IMR-90 (cell line): ENCODE measurements around the gene CETN2. TPM values are rescaled to one million over a fixed set of nuclear protein-coding genes. Genes with fewer than 3 reads are reported as not detected.

Source experiments
- ATAC-seq: fragments of 200-7000 bp; cut with Tn5 transposase; 2 replicates; pipeline ENCODE4 v1.9.1; 2020; ENCODE audit warnings: low read depth, mild to moderate bottlenecking, moderate library complexity
- BruUV-seq: library from RNA; stranded (reverse); fragments of 400-500 nt; replicated peaks from 2 replicates; lab custom pipeline; 2021; lab: Mats Ljungman, UMichigan
- CTCF ChIA-PET: fragments of 300-600 bp; formaldehyde crosslinking; extraction: SDS; loops from one replicate; lab custom pipeline; 2021; ENCODE audit warnings: antibody characterized with exemption; lab: Yijun Ruan, JAX
- POLR2A ChIA-PET: fragments of 300-600 bp; sonication (Branson Sonifier 250); formaldehyde crosslinking; loops from one replicate; lab custom pipeline; 2022; ENCODE audit warnings: antibody characterized with exemption; ENCODE audit not compliant: unreplicated experiment; lab: Charles Lee
- DNase-seq: peaks from one replicate; pipeline ENCODE4 v3.0.0; 2013
- H2AFZ ChIP-seq: replicated peaks from 2 replicates; pipeline ENCODE3; 2013; ENCODE audit warnings: low read length, mild to moderate bottlenecking; ENCODE audit not compliant: poor library complexity
- H2AK5ac ChIP-seq: 2 replicates; pipeline ENCODE4 v1.6.1; 2013; ENCODE audit warnings: low read depth, low read length, inconsistent platforms
- H2AK9ac ChIP-seq: replicated peaks from 2 replicates; pipeline ENCODE3; 2013; ENCODE audit warnings: mild to moderate bottlenecking, low read depth, low read length, moderate library complexity; ENCODE audit not compliant: poor library complexity
- H2BK120ac ChIP-seq: 2 replicates; pipeline ENCODE4 v1.6.1; 2013; ENCODE audit warnings: low read depth, low read length, inconsistent platforms
- H2BK15ac ChIP-seq: 3 replicates; pipeline ENCODE4 v1.6.1; 2013; ENCODE audit warnings: low read depth, low read length, inconsistent platforms
- H2BK20ac ChIP-seq: 2 replicates; pipeline ENCODE4 v1.6.1; 2013; ENCODE audit warnings: low read depth, mild to moderate bottlenecking, inconsistent platforms, low read length, moderate library complexity
- H2BK5ac ChIP-seq: 2 replicates; pipeline ENCODE4 v1.6.1; 2013; ENCODE audit warnings: mild to moderate bottlenecking, low read depth, low read length, inconsistent platforms; ENCODE audit not compliant: poor library complexity, severe bottlenecking
- H3K14ac ChIP-seq: replicated peaks from 2 replicates; pipeline ENCODE4 v1.6.1; 2013; ENCODE audit warnings: low read depth, low read length, inconsistent platforms
- H3K18ac ChIP-seq: 2 replicates; pipeline ENCODE4 v1.6.1; 2013; ENCODE audit warnings: low read depth, low read length, control low read depth
- H3K23ac ChIP-seq: 2 replicates; pipeline ENCODE4 v1.6.1; 2013; ENCODE audit warnings: low read depth, low read length, inconsistent platforms
- H3K27ac ChIP-seq: 2 replicates; pipeline ENCODE4 v1.5.1; 2013; ENCODE audit warnings: mild to moderate bottlenecking, control low read depth, low read length; ENCODE audit not compliant: insufficient read depth
- H3K27me3 ChIP-seq: 2 replicates; pipeline ENCODE4 v1.6.1; 2013; ENCODE audit warnings: low read length; ENCODE audit not compliant: control insufficient read depth, insufficient read depth
- H3K36me3 ChIP-seq: 2 replicates; pipeline ENCODE4 v1.6.1; 2013; ENCODE audit warnings: low read length, mixed read lengths; ENCODE audit not compliant: control insufficient read depth, insufficient read depth
- H3K4ac ChIP-seq: 2 replicates; pipeline ENCODE4 v1.6.1; 2013; ENCODE audit warnings: low read depth, low read length, inconsistent platforms
- H3K4me1 ChIP-seq: 2 replicates; pipeline ENCODE4 v1.6.1; 2013; ENCODE audit warnings: low read length, mixed read lengths; ENCODE audit not compliant: control insufficient read depth, insufficient read depth
- H3K4me2 ChIP-seq: 2 replicates; pipeline ENCODE4 v1.6.1; 2013; ENCODE audit warnings: low read depth, mild to moderate bottlenecking, control low read depth, low read length, moderate library complexity
- H3K4me3 ChIP-seq: 2 replicates; pipeline ENCODE4 v1.5.1; 2013; ENCODE audit warnings: low read depth, mild to moderate bottlenecking, control low read depth, low read length, moderate library complexity; ENCODE audit not compliant: insufficient read depth
- H3K56ac ChIP-seq: 2 replicates; pipeline ENCODE4 v1.6.1; 2013; ENCODE audit warnings: low read length, inconsistent platforms; ENCODE audit not compliant: insufficient read depth; ENCODE audit errors: extremely low read depth
- H3K79me1 ChIP-seq, 2 experiments: 2 replicates each; pipeline ENCODE4 v1.6.1; 2013; ENCODE audit warnings: low read length in 2 of 2, inconsistent platforms in 1 of 2, low read depth in 1 of 2
- H3K9ac ChIP-seq: 2 replicates; pipeline ENCODE4 v1.6.1; 2013; ENCODE audit warnings: low read depth, low read length, control low read depth
- H3K9me1 ChIP-seq: 2 replicates; pipeline ENCODE4 v1.6.1; 2013; ENCODE audit warnings: low read length, inconsistent platforms; ENCODE audit not compliant: insufficient read depth
- H3K9me3 ChIP-seq: 2 replicates; pipeline ENCODE4 v1.6.1; 2013; ENCODE audit warnings: low read length; ENCODE audit not compliant: control insufficient read depth, insufficient read depth
- H4K20me1 ChIP-seq: 2 replicates; pipeline ENCODE4 v1.6.1; 2013; ENCODE audit warnings: low read length, inconsistent platforms; ENCODE audit not compliant: insufficient read depth
- H4K5ac ChIP-seq: 2 replicates; pipeline ENCODE4 v1.6.1; 2013; ENCODE audit warnings: mild to moderate bottlenecking, low read depth, low read length, control low read depth
- H4K8ac ChIP-seq, 2 experiments: 2 replicates each; pipeline ENCODE4 v1.6.1; 2013; ENCODE audit warnings: low read depth in 2 of 2, low read length in 2 of 2, control low read depth in 1 of 2, inconsistent platforms in 1 of 2
- H4K91ac ChIP-seq: 2 replicates; pipeline ENCODE4 v1.6.1; 2013; ENCODE audit warnings: low read depth, low read length, inconsistent platforms; ENCODE audit not compliant: insufficient read depth
- CHD1 ChIP-seq: IDR thresholded peaks from 2 replicates; pipeline ENCODE4 v1.6.1; 2012; ENCODE audit warnings: low read depth, low read length, improper control_type of control experiment
- MAFK ChIP-seq: IDR thresholded peaks from 2 replicates; pipeline ENCODE4 v1.6.1; 2012; ENCODE audit warnings: low read depth, low read length, improper control_type of control experiment
- MAZ ChIP-seq: IDR thresholded peaks from 2 replicates; pipeline ENCODE4 v1.6.1; 2012; ENCODE audit warnings: low read depth, mild to moderate bottlenecking, low read length, improper control_type of control experiment, moderate library complexity, borderline replicate concordance
- MXI1 ChIP-seq: IDR thresholded peaks from 2 replicates; pipeline ENCODE4 v1.6.1; 2012; ENCODE audit warnings: low read depth, mild to moderate bottlenecking, low read length, moderate library complexity, borderline replicate concordance
- NFE2L2 ChIP-seq: fragments of 150-350 bp; IDR thresholded peaks from 2 replicates; pipeline ENCODE4 v1.6.1; 2016; ENCODE audit warnings: low read depth, mild to moderate bottlenecking, low read length
- POLR2A ChIP-seq: IDR thresholded peaks from 2 replicates; pipeline ENCODE4 v1.6.1; 2012; ENCODE audit warnings: mild to moderate bottlenecking, low read depth, low read length
- RAD21 ChIP-seq: IDR thresholded peaks from 2 replicates; pipeline ENCODE4 v1.6.1; 2012; ENCODE audit warnings: low read length, improper control_type of control experiment
- RCOR1 ChIP-seq: IDR thresholded peaks from 2 replicates; pipeline ENCODE4 v1.6.1; 2012; ENCODE audit warnings: mild to moderate bottlenecking, low read length, improper control_type of control experiment; ENCODE audit not compliant: insufficient replicate concordance
- RFX5 ChIP-seq: IDR thresholded peaks from 2 replicates; pipeline ENCODE4 v1.8.0; 2012; ENCODE audit warnings: low read depth, mild to moderate bottlenecking, low read length, moderate library complexity
- SMC3 ChIP-seq: fragments of 150-350 bp; IDR thresholded peaks from 2 replicates; pipeline ENCODE4 v1.6.1; 2016; ENCODE audit warnings: low read depth, mild to moderate bottlenecking, antibody characterized with exemption, low read length, moderate library complexity
- WGBS, 2 experiments: methylation state at CpG; one replicate each; pipeline versions ENCODE4 v1.1.5 to v1.1.7; 2013; ENCODE audit warnings: missing lambda C conversion rate in 2 of 2; ENCODE audit not compliant: insufficient read length in 1 of 2; ENCODE audit errors: extremely low coverage in 2 of 2; 5-methylcytosine and 5-hydroxymethylcytosine counted together
- dilution Hi-C: fragments of 300-500 bp; cut with HindIII; formaldehyde crosslinking; loops from one replicate; pipeline ENCODE4 v1.14.3; 2018; ENCODE audit warnings: low sequenced_read_pairs; ENCODE audit not compliant: unreplicated experiment
- in situ Hi-C: fragments of 300-500 bp; cut with MboI; formaldehyde crosslinking; loops from 3 replicates; pipeline ENCODE4 v1.14.3; 2019; ENCODE audit warnings: low sequenced_read_pairs, inconsistent platforms, mixed read lengths
- intact Hi-C: fragments of 100-400 bp; cut with micrococcal nuclease; formaldehyde crosslinking; loops from 2 replicates; pipeline ENCODE4 v1.10.0; 2022
- polyA plus RNA-seq, 3 experiments: library from polyadenylated mRNA; depleted of rRNA; stranded (reverse); fragments of >200 nt; gene quantifications; 2 replicates each; pipeline ENCODE4 v1.2.3, GENCODE V29; 2012; ENCODE audit warnings: low replicate concordance in 1 of 3
- total RNA-seq: library from RNA; depleted of rRNA; stranded (reverse); fragments of >200 nt; gene quantifications from 2 replicates; pipeline ENCODE4 v1.2.3, GENCODE V29; 2012
- TF ChIP-seq, protein P1 (sequence below): fragments of 150-350 bp; IDR thresholded peaks from 2 replicates; pipeline ENCODE4 v1.6.1; 2017; ENCODE audit warnings: mild to moderate bottlenecking, antibody characterized with exemption, low read length, low read depth
- TF ChIP-seq, protein P2 (sequence below): conservative IDR thresholded peaks from 2 replicates; pipeline ENCODE4 v1.5.1; 2012; ENCODE audit warnings: mild to moderate bottlenecking, low read depth, low read length, improper control_type of control experiment
- TF ChIP-seq, protein P3 (sequence below): fragments of 150-350 bp; IDR thresholded peaks from 2 replicates; pipeline ENCODE4 v1.6.1; 2016; ENCODE audit warnings: low read depth, mild to moderate bottlenecking, low read length, moderate library complexity, borderline replicate concordance

CETN2 gene
- total and polyA plus RNA-seq, 2 of the 4 experiments (the other 2 are of a cell fraction) = 15.8 to 34.0 TPM

DNA sequence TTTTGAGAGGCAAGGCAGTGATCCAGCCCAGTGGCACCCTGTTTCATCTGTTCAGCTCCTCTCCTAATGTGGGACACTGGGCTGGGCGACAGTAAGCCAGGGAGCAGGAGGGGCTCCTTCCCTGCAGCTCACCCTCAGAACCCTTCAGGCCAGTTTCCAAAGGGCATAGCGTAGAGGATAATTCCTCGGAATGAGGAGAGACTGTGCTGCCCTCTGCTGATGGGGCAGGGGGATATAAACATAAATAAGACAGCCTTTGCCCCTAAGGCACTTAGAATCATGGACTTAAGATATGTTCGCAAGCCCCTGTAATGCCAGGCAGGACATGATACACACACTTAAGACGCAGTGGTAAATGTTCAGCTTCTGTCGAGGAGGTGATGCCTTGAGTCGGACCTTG lies 39.4 kb upstream of the CETN2 start:
- no peak overlapping the region for H2AK5ac ChIP-seq
- H2AFZ ChIP-seq = no peak overlapping the region
- no peak overlapping the region for H3K23ac ChIP-seq
- H3K9me3 ChIP-seq = no peaks in the 10 kb centered on the region; the same call in 1 of the 2 replicates
- CTCF ChIA-PET = no interaction called here
- H3K27me3 ChIP-seq = no peaks in the 10 kb centered on the region
- H2BK120ac ChIP-seq = no peak overlapping the region
- no TSS peak for BruUV-seq
- no peaks in the 10 kb centered on the region for H3K4me1 ChIP-seq
- no peak overlapping the region for H4K8ac ChIP-seq
- H4K91ac ChIP-seq = no peak overlapping the region
- ATAC-seq = no peak
- in situ Hi-C loops (no loop called here), dilution Hi-C loops (no loop called here), intact Hi-C loops (no loop called here)
- no peak overlapping the region for H3K18ac ChIP-seq
- H2BK15ac ChIP-seq = no peak overlapping the region
- no peak overlapping the region for H2BK20ac ChIP-seq
- POLR2A ChIA-PET = no interaction called here
- TF ChIP-seq POLR2A = no peak
- TF ChIP-seq, protein P1, sequence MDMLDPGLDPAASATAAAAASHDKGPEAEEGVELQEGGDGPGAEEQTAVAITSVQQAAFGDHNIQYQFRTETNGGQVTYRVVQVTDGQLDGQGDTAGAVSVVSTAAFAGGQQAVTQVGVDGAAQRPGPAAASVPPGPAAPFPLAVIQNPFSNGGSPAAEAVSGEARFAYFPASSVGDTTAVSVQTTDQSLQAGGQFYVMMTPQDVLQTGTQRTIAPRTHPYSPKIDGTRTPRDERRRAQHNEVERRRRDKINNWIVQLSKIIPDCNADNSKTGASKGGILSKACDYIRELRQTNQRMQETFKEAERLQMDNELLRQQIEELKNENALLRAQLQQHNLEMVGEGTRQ = no peak
- TF ChIP-seq, protein P2, sequence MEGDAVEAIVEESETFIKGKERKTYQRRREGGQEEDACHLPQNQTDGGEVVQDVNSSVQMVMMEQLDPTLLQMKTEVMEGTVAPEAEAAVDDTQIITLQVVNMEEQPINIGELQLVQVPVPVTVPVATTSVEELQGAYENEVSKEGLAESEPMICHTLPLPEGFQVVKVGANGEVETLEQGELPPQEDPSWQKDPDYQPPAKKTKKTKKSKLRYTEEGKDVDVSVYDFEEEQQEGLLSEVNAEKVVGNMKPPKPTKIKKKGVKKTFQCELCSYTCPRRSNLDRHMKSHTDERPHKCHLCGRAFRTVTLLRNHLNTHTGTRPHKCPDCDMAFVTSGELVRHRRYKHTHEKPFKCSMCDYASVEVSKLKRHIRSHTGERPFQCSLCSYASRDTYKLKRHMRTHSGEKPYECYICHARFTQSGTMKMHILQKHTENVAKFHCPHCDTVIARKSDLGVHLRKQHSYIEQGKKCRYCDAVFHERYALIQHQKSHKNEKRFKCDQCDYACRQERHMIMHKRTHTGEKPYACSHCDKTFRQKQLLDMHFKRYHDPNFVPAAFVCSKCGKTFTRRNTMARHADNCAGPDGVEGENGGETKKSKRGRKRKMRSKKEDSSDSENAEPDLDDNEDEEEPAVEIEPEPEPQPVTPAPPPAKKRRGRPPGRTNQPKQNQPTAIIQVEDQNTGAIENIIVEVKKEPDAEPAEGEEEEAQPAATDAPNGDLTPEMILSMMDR = no peak
- TF ChIP-seq NFE2L2 = no peak
- no peak for TF ChIP-seq RCOR1
- no peak for TF ChIP-seq SMC3
- no peak for TF ChIP-seq RFX5
- TF ChIP-seq MAFK = no peak
- TF ChIP-seq MAZ = no peak
- TF ChIP-seq, protein P3, sequence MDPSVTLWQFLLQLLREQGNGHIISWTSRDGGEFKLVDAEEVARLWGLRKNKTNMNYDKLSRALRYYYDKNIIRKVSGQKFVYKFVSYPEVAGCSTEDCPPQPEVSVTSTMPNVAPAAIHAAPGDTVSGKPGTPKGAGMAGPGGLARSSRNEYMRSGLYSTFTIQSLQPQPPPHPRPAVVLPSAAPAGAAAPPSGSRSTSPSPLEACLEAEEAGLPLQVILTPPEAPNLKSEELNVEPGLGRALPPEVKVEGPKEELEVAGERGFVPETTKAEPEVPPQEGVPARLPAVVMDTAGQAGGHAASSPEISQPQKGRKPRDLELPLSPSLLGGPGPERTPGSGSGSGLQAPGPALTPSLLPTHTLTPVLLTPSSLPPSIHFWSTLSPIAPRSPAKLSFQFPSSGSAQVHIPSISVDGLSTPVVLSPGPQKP = no peak
- no peak for TF ChIP-seq MXI1
- TF ChIP-seq CHD1 = no peak
- TF ChIP-seq RAD21 = no peak
- H3K14ac ChIP-seq = no peak overlapping the region
- H3K79me1 ChIP-seq = no peaks in the 10 kb centered on the region
- DNase-seq = no peak
- H3K56ac ChIP-seq = no peak overlapping the region
- no peak overlapping the region for H3K9ac ChIP-seq
- H2BK5ac ChIP-seq = no peak overlapping the region
- no peak overlapping the region for H2AK9ac ChIP-seq
- H4K20me1 ChIP-seq = no peaks in the 10 kb centered on the region
- H3K27ac ChIP-seq = no peak overlapping the region
- 100% methylated on average over 2 of the region's 7 CpGs; no CpG with 5 or more reads in 1 of the 2 experiments for WGBS, 2 experiments
- H3K36me3 ChIP-seq = peaks cover 13% of the 10 kb centered on the region
- no peak overlapping the region for H4K5ac ChIP-seq
- H3K4me2 ChIP-seq = no peak overlapping the region
- no peaks in the 10 kb centered on the region for H3K9me1 ChIP-seq
- H3K4me3 ChIP-seq = no peak overlapping the region
- H3K4ac ChIP-seq = no peak overlapping the region
